Transverse colon (tissue), 4 donors: ENCODE data around the gene KIF1C.

Experiments used
- EP300 ChIP-seq: sonication (generic); formaldehyde crosslinking; IDR thresholded peaks from one replicate; pipeline ENCODE4 v1.6.1; 2017; ENCODE audit warnings: antibody characterized with exemption, low read depth
- POLR2A ChIP-seq: fragments of 450-650 bp; IDR thresholded peaks from one replicate; pipeline ENCODE4 v1.6.1; 2016; ENCODE audit warnings: antibody characterized with exemption, mild to moderate bottlenecking, moderate library complexity
- POLR2AphosphoS5 ChIP-seq, 3 donors: sonication (generic); formaldehyde crosslinking; IDR thresholded peaks; one replicate each; pipeline ENCODE4 v1.6.1; 2016; ENCODE audit warnings: antibody characterized with exemption in 3 of 3
- TF ChIP-seq, protein P1 (sequence below), 5 experiments: fragments of 200-600 bp in 3 of 5; fragments of 450-650 bp in 2 of 5; sonication (generic) in 3 of 5; IDR thresholded peaks; 1 replicate in 2 of 5; 2 replicates in 3 of 5; pipeline ENCODE4 v1.5.1; 2016 to 2017; ENCODE audit warnings: antibody characterized with exemption in 5 of 5, inconsistent platforms in 3 of 5, mild to moderate bottlenecking in 2 of 5, moderate library complexity in 1 of 5

DNA sequence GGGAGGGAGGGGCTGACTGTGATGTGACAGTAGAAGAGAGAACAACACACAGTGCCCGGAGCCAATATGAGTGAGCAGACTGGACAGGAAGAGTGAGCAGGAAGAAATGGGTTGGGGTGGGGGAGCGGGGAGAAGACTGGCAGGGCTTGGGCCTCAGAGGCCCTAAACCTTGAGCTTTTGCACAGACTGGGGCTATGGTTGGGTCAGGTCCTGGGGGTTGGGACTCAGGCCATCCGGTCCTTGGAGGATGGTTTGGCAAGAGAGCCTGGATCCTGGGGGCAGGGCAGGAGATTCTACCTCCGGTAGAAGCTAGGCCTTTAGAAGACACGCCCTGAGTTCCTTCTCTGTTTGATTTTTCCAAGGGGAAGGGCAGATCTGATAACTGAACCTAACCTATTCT is 11.3 kb upstream of the KIF1C start:
- TF ChIP-seq, protein P1, sequence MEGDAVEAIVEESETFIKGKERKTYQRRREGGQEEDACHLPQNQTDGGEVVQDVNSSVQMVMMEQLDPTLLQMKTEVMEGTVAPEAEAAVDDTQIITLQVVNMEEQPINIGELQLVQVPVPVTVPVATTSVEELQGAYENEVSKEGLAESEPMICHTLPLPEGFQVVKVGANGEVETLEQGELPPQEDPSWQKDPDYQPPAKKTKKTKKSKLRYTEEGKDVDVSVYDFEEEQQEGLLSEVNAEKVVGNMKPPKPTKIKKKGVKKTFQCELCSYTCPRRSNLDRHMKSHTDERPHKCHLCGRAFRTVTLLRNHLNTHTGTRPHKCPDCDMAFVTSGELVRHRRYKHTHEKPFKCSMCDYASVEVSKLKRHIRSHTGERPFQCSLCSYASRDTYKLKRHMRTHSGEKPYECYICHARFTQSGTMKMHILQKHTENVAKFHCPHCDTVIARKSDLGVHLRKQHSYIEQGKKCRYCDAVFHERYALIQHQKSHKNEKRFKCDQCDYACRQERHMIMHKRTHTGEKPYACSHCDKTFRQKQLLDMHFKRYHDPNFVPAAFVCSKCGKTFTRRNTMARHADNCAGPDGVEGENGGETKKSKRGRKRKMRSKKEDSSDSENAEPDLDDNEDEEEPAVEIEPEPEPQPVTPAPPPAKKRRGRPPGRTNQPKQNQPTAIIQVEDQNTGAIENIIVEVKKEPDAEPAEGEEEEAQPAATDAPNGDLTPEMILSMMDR (IDR thresholded peaks at IDR 0.05) = no peak
- TF ChIP-seq EP300 (no peak), POLR2AphosphoS5 (IDR thresholded peaks at IDR 0.05) (no peak), POLR2A (no peak)
